ENCODE measurements around the gene TMCO4. TPM values are rescaled to one million over a fixed set of nuclear protein-coding genes. Genes with fewer than 3 reads are reported as not detected.

The TMCO4 gene
- total and polyA plus RNA-seq, 2 donors (not counting 3 experiments of a cell fraction or from before 2014, with no cell fraction given) = 7.6 to 10.3 TPM

- Histone ChIP-seq H3K4me2 (ENCODE audit: insufficient read depth, low read length) (no peak overlapping the region), H3K9me1 (replicated peaks; ENCODE audit: control insufficient read depth, extremely low read depth, insufficient read depth, low read length) (no peaks in the 10 kb centered on the region), H3K27ac (ENCODE audit: insufficient read depth, low read depth, low read length) (no peak overlapping the region), H3K4me3 (replicated peaks in 1 of 3; ENCODE audit: insufficient read depth in 1 of 3, low read depth in 1 of 3, low read length in 3 of 3) (no peak overlapping the region), H3K9ac (replicated peaks; ENCODE audit: extremely low read depth, insufficient read depth, low read length) (no peak overlapping the region), H3K27me3 (ENCODE audit: control insufficient read depth in 2 of 2, insufficient read depth in 2 of 2, low read length in 2 of 2) (no peaks in the 10 kb centered on the region), H3K4me1 (ENCODE audit: control insufficient read depth, extremely low read depth, insufficient read depth, low read length) (no peaks in the 10 kb centered on the region), H3K79me2 (ENCODE audit: control insufficient read depth, insufficient read depth, low read length) (no peaks in the 10 kb centered on the region), H3K36me3 (ENCODE audit: control insufficient read depth in 2 of 2, extremely low read depth in 1 of 2, insufficient read depth in 2 of 2, low read length in 2 of 2) (peaks cover 0 to 4% of the 10 kb centered on the region in 2 experiments), H3K9me3 (replicated peaks; ENCODE audit: control insufficient read depth, insufficient read depth, low read length) (no peaks in the 10 kb centered on the region), H4K20me1 (replicated peaks; ENCODE audit: control insufficient read depth, extremely low read depth, insufficient read depth, low read length) (no peaks in the 10 kb centered on the region), H2AFZ (ENCODE audit: low read depth, low read length) (no peak overlapping the region)
- POLR2A ChIA-PET = no interaction called here
- TF ChIP-seq POLR2A (IDR thresholded peaks at IDR 0.05; ENCODE audit: low read depth, low read length) (no peak), CTCF (IDR thresholded peaks at IDR 0.05; ENCODE audit: extremely low read depth in 1 of 2, insufficient read depth in 1 of 2, low read depth in 1 of 2, low read length in 2 of 2) (no peak), GATA2 (IDR thresholded peaks at IDR 0.05; ENCODE audit: insufficient read depth, insufficient read length, low read depth, low read length) (no peak), MAX (IDR thresholded peaks at IDR 0.05; ENCODE audit: insufficient read depth, insufficient read length) (no peak), EZH2 (IDR thresholded peaks at IDR 0.05; ENCODE audit: borderline replicate concordance, low read depth, low read length, severe bottlenecking) (no peak), FOS (IDR thresholded peaks at IDR 0.05; ENCODE audit: borderline replicate concordance, insufficient read depth, low read length) (no peak), MYC (IDR thresholded peaks at IDR 0.05; ENCODE audit: low read depth, low read length) (no peak), POLR2AphosphoS5 (IDR thresholded peaks at IDR 0.05; ENCODE audit: insufficient read depth, low read depth, low read length) (no peak), JUN (IDR thresholded peaks at IDR 0.05; ENCODE audit: borderline replicate concordance, insufficient read depth, insufficient read length, low read depth) (no peak)
- no peak for FAIRE-seq
- no TSS peak for BruUV-seq (replicated peaks)
- intact Hi-C loops (cut with micrococcal nuclease) (no loop called here), dilution Hi-C loops (cut with MboI; ENCODE audit: extremely low pct_ligation_motif_present, low sequenced_read_pairs) (loop anchor here (25.0 kb wide), 1 partner anchor 221 kb away; no protein-coding TSS in a partner anchor)
- CTCF ChIA-PET = no interaction called here
- no peak for DNase-seq (ENCODE audit: low read depth, low spot score)
Measured at GRCh38 chr1:19633106-19633505, 166.6 kb downstream of the TMCO4 start.

Other genes with a start within 250 kb of the TMCO4 start
- gene NBL1, start 155.6 kb downstream of the TMCO4 start, total RNA-seq = 39.8 and 40.5 TPM in 2 replicates
- 36.2 and 49.6 TPM in 2 replicates for gene NBL1, start 155.6 kb downstream of the TMCO4 start, polyA plus RNA-seq
- not detected in 2 replicates for gene HTR6, start 135.0 kb downstream of the TMCO4 start, total RNA-seq
- not detected in 2 replicates for gene HTR6, start 135.0 kb downstream of the TMCO4 start, polyA plus RNA-seq
- not detected in 2 replicates for gene RNF186, start 15.4 kb upstream of the TMCO4 start, total RNA-seq
- gene RNF186, start 15.4 kb upstream of the TMCO4 start, polyA plus RNA-seq = not detected in 2 replicates
- 8.1 and 10.6 TPM in 2 replicates for gene OTUD3, start 82.5 kb upstream of the TMCO4 start, total RNA-seq
- gene OTUD3, start 82.5 kb upstream of the TMCO4 start, polyA plus RNA-seq = 3.0 and 3.1 TPM in 2 replicates
- gene PLA2G2E, start 123.7 kb upstream of the TMCO4 start, total RNA-seq = not detected in 2 replicates
- gene PLA2G2E, start 123.7 kb upstream of the TMCO4 start, polyA plus RNA-seq = not detected in 2 replicates
- not detected in 2 replicates for gene PLA2G2A, start 179.7 kb upstream of the TMCO4 start, total RNA-seq
- gene PLA2G2A, start 179.7 kb upstream of the TMCO4 start, polyA plus RNA-seq = not detected in 2 replicates